Erythroblast (primary cell): ENCODE results near the gene CLN5.

ENCODE experiments used
- GATA1 ChIP-seq: IDR thresholded peaks from 2 replicates; pipeline ENCODE4 v1.6.1; 2011; ENCODE audit warnings: low read depth, mild to moderate bottlenecking, control low read depth, low read length, moderate library complexity
- POLR2A ChIP-seq: IDR thresholded peaks from 2 replicates; pipeline ENCODE4 v1.6.1; 2011; ENCODE audit warnings: mild to moderate bottlenecking, low read length

- TF ChIP-seq POLR2A (no peak), GATA1 (no peak)
Measured at GRCh38 chr13:77036279-77036678, 44.4 kb downstream of the CLN5 start.
